Measurements from ENCODE around the gene BPIFB1. TPM values are rescaled to one million over a fixed set of nuclear protein-coding genes. Genes with fewer than 3 reads are reported as not detected.

The BPIFB1 gene
- total RNA-seq, 1 donor from 2014 or later, result not detected

GRCh38 chr20:33290852-33291251 is 7.8 kb downstream of the BPIFB1 start:
- H3K4me2 ChIP-seq, result no peak overlapping the region
- peaks cover 2% of the 10 kb centered on the region for H3K9me3 Mint-ChIP-seq
- DNase-seq (ENCODE audit: low spot score), result no peak
- H2AFZ ChIP-seq (replicated peaks), result no peak overlapping the region
- no peak overlapping the region for H3K4me3 ChIP-seq
- H3F3A ChIP-seq (ENCODE audit: low read depth), result no peaks in the 10 kb centered on the region
- TF ChIP-seq CTCF (IDR thresholded peaks at IDR 0.05), result no peak
- no peak for TF ChIP-seq EZH2 (IDR thresholded peaks at IDR 0.05)
- no peak for TF ChIP-seq EZH2phosphoT487 (IDR thresholded peaks at IDR 0.05)
- H3K4me1 ChIP-seq, result no peaks in the 10 kb centered on the region
- peaks cover 7% of the 10 kb centered on the region for H3K27me3 Mint-ChIP-seq (ENCODE audit: insufficient read depth, low read depth)
- H3K4me3 Mint-ChIP-seq, result no peak overlapping the region
- no peak overlapping the region for H3K27ac ChIP-seq
- no peaks in the 10 kb centered on the region for H3K79me2 ChIP-seq (ENCODE audit: low read depth)
- H3K27me3 ChIP-seq, result no peaks in the 10 kb centered on the region
- no peaks in the 10 kb centered on the region for H3K9me3 ChIP-seq (ENCODE audit: low read depth)
- no peak overlapping the region for H3K9ac ChIP-seq
- no peak overlapping the region for H3K27ac Mint-ChIP-seq
- no peaks in the 10 kb centered on the region for H3K4me1 Mint-ChIP-seq
- no peaks in the 10 kb centered on the region for H3K36me3 ChIP-seq
- no peaks in the 10 kb centered on the region for H4K20me1 ChIP-seq (ENCODE audit: low read depth)
- no peaks in the 10 kb centered on the region for H3K36me3 Mint-ChIP-seq

- H3K27me3 Mint-ChIP-seq (ENCODE audit: insufficient read depth, low read depth), result peaks cover 5% of the 10 kb centered on the region
- H3K9me3 Mint-ChIP-seq, result peaks cover 2% of the 10 kb centered on the region
- Histone ChIP-seq H3K9me3 (ENCODE audit: low read depth) (no peaks in the 10 kb centered on the region), H3K4me1 (no peaks in the 10 kb centered on the region), H2AFZ (replicated peaks) (no peak overlapping the region), H4K20me1 (ENCODE audit: low read depth) (no peaks in the 10 kb centered on the region), H3K9ac (no peak overlapping the region), H3K4me3 (no peak overlapping the region), H3K79me2 (ENCODE audit: low read depth) (no peaks in the 10 kb centered on the region), H3K27ac (no peak overlapping the region), H3K4me2 (no peak overlapping the region), H3K36me3 (no peaks in the 10 kb centered on the region), H3F3A (ENCODE audit: low read depth) (no peaks in the 10 kb centered on the region), H3K27me3 (peaks cover 5% of the 10 kb centered on the region)
- no peak for TF ChIP-seq EZH2 (IDR thresholded peaks at IDR 0.05)
- no peak for TF ChIP-seq CTCF (IDR thresholded peaks at IDR 0.05)
- no peak for TF ChIP-seq EZH2phosphoT487 (IDR thresholded peaks at IDR 0.05)
- no peak overlapping the region for H3K4me3 Mint-ChIP-seq
- H3K36me3 Mint-ChIP-seq, result no peaks in the 10 kb centered on the region
- DNase-seq (ENCODE audit: low spot score), result no peak
- H3K27ac Mint-ChIP-seq, result no peak overlapping the region
- H3K4me1 Mint-ChIP-seq, result no peaks in the 10 kb centered on the region
These were observed 8.4 kb downstream of the BPIFB1 start for GRCh38 chr20:33291416-33291815.

GRCh38 chr20:33291830-33292355 is 8.9 kb downstream of the BPIFB1 start:
- Histone ChIP-seq H3K27me3 (peaks cover 10% of the 10 kb centered on the region), H3K9me3 (ENCODE audit: low read depth) (no peaks in the 10 kb centered on the region), H3K79me2 (ENCODE audit: low read depth) (no peaks in the 10 kb centered on the region), H3F3A (ENCODE audit: low read depth) (no peaks in the 10 kb centered on the region), H3K36me3 (no peaks in the 10 kb centered on the region), H4K20me1 (ENCODE audit: low read depth) (no peaks in the 10 kb centered on the region), H3K27ac (no peak overlapping the region), H3K4me2 (no peak overlapping the region), H3K4me3 (no peak overlapping the region), H3K4me1 (no peaks in the 10 kb centered on the region), H2AFZ (replicated peaks) (no peak overlapping the region), H3K9ac (no peak overlapping the region)
- H3K4me3 Mint-ChIP-seq, result no peak overlapping the region
- TF ChIP-seq EZH2 (IDR thresholded peaks at IDR 0.05), result no peak
- TF ChIP-seq CTCF (IDR thresholded peaks at IDR 0.05), result peak; percentile 100
- TF ChIP-seq EZH2phosphoT487 (IDR thresholded peaks at IDR 0.05), result no peak
- peaks cover 2% of the 10 kb centered on the region for H3K9me3 Mint-ChIP-seq
- no peaks in the 10 kb centered on the region for H3K36me3 Mint-ChIP-seq
- no peak overlapping the region for H3K27ac Mint-ChIP-seq
- DNase-seq (ENCODE audit: low spot score), result peak; percentile 78
- peaks cover 4% of the 10 kb centered on the region for H3K27me3 Mint-ChIP-seq (ENCODE audit: insufficient read depth, low read depth)
- H3K4me1 Mint-ChIP-seq, result no peaks in the 10 kb centered on the region

Measured in neural progenitor cell (in vitro differentiated cells).